Ecto neural progenitor cell (in vitro differentiated cells): ENCODE results near the gene CCR5AS.

Experiments
- DNase-seq: peaks from one replicate; pipeline ENCODE4 v3.0.0-alpha.2; 2018; ENCODE audit warnings: low spot score

CCR5AS gene

GRCh38 chr3:46378426-46378942, 28.4 kb downstream of the CCR5AS start:
- peak; percentile 70 for DNase-seq

GRCh38 chr3:46375814-46376213, 31.1 kb downstream of the CCR5AS start:
- no peak for DNase-seq

DNA sequence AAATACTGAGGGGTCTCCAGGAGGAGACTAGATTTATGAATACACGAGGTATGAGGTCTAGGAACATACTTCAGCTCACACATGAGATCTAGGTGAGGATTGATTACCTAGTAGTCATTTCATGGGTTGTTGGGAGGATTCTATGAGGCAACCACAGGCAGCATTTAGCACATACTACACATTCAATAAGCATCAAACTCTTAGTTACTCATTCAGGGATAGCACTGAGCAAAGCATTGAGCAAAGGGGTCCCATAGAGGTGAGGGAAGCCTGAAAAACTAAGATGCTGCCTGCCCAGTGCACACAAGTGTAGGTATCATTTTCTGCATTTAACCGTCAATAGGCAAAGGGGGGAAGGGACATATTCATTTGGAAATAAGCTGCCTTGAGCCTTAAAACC, 31.6 kb downstream of the CCR5AS start:
- no peak for DNase-seq

DNA sequence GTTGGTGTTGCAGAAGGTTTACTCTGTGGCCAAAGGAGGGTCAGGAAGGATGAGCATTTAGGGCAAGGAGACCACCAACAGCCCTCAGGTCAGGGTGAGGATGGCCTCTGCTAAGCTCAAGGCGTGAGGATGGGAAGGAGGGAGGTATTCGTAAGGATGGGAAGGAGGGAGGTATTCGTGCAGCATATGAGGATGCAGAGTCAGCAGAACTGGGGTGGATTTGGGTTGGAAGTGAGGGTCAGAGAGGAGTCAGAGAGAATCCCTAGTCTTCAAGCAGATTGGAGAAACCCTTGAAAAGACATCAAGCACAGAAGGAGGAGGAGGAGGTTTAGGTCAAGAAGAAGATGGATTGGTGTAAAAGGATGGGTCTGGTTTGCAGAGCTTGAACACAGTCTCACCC, 32.1 kb downstream of the CCR5AS start:
- DNase-seq = no peak

DNA sequence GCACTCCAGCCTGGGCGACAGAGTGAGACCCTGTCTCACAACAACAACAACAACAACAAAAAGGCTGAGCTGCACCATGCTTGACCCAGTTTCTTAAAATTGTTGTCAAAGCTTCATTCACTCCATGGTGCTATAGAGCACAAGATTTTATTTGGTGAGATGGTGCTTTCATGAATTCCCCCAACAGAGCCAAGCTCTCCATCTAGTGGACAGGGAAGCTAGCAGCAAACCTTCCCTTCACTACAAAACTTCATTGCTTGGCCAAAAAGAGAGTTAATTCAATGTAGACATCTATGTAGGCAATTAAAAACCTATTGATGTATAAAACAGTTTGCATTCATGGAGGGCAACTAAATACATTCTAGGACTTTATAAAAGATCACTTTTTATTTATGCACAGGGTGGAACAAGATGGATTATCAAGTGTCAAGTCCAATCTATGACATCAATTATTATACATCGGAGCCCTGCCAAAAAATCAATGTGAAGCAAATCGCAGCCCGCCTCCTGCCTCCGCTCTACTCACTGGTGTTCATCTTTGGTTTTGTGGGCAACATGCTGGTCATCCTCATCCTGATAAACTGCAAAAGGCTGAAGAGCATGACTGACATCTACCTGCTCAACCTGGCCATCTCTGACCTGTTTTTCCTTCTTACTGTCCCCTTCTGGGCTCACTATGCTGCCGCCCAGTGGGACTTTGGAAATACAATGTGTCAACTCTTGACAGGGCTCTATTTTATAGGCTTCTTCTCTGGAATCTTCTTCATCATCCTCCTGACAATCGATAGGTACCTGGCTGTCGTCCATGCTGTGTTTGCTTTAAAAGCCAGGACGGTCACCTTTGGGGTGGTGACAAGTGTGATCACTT, 34.1 kb downstream of the CCR5AS start:
- DNase-seq = no peak

DNA sequence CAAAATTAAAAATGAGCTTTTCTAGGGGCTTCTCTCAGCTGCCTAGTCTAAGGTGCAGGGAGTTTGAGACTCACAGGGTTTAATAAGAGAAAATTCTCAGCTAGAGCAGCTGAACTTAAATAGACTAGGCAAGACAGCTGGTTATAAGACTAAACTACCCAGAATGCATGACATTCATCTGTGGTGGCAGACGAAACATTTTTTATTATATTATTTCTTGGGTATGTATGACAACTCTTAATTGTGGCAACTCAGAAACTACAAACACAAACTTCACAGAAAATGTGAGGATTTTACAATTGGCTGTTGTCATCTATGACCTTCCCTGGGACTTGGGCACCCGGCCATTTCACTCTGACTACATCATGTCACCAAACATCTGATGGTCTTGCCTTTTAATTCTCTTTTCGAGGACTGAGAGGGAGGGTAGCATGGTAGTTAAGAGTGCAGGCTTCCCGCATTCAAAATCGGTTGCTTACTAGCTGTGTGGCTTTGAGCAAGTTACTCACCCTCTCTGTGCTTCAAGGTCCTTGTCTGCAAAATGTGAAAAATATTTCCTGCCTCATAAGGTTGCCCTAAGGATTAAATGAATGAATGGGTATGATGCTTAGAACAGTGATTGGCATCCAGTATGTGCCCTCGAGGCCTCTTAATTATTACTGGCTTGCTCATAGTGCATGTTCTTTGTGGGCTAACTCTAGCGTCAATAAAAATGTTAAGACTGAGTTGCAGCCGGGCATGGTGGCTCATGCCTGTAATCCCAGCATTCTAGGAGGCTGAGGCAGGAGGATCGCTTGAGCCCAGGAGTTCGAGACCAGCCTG, 35.1 kb downstream of the CCR5AS start:
- DNase-seq = no peak

GRCh38 chr3:46370839-46371518, 35.9 kb downstream of the CCR5AS start, which contains the start of gene CCR5:
Gene CCR5, plus strand, starts transcription at chr3:46370946. Its CDS starts 1,957 bp downstream, at chr3:46372903.
- DNase-seq = no peak

GRCh38 chr3:46369675-46370132, 37.2 kb downstream of the CCR5AS start:
- no peak for DNase-seq

GRCh38 chr3:46369151-46369550, 37.7 kb downstream of the CCR5AS start:
- no peak for DNase-seq

- peak; percentile 60 for DNase-seq
These were observed 38.3 kb downstream of the CCR5AS start for GRCh38 chr3:46368569-46368968.

DNA sequence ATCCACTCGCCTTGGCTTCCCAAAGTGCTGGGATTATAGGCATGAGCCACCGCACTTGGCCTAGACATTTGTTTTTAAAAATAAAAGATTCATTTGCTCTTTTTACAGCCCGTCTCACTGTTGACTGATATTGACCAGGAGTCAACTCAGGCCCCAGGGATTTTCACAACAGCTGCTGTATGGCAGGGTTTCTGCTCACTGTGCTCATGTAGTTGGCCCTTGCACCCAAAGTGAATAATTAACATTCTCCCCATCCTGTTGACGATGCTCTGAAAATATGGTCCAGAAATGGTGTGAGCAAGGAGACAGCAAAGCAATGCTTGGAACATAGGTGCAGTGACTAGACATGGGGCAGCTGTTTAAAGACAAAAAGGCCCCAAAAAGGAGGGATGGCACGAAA, 39.1 kb downstream of the CCR5AS start:
- DNase-seq = peak; percentile 7

DNA sequence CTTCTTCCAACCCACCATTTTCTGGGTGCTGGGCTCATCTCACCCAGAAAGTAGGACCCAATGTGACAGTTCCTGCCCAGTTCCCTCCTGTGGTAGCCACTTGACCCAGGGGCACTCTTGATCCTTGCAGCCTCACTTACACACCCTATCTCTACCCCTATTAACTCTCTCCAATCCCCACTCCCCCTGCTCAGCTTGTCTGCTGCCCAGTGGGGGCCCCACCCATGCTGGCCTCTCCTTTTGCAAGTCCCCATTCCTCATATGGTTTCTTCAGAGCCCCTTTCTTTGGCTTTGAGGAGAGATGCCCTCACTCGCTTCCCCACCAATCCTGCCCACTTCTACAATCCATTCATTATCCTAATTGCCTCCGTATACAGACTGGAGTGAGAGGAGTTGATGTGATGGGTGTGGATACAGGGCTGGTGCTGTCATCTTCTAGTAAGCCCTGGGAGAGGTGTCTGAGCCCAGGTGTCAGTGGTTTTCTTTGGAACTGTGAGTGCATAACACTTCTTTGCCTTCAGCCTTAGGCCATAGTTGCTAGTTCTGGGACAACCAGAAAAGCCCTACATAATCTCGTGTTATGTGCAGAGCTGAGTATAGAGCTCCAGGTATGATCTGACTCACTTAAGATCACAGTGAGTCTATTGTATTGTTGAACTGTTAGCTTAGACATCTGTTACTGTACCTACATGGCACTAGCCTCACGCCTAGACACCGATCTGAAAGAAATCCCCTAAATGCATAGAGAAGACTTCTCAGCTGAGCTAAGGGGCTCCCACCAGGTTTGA, 40.9 kb downstream of the CCR5AS start:
- peak; percentile 34 for DNase-seq

DNA sequence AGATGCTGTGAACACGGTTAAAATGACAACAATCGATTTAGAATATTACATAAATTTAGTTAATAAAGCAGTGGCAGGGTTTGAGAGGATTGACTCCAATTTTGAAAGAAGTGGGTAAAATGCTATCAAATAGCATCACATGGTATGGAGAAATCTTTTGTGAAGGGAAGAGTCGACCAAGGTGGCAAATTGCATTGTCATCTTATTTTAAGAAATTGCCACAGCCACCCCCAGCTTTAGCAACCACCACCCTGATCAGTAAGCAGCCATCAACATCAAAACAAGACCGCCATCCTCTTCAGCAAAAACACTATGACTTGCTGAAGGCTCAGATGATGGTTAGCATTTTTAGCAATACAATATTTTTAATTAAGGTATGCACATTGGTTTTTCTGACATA, 41.8 kb downstream of the CCR5AS start:
- peak; percentile 3 for DNase-seq

DNA sequence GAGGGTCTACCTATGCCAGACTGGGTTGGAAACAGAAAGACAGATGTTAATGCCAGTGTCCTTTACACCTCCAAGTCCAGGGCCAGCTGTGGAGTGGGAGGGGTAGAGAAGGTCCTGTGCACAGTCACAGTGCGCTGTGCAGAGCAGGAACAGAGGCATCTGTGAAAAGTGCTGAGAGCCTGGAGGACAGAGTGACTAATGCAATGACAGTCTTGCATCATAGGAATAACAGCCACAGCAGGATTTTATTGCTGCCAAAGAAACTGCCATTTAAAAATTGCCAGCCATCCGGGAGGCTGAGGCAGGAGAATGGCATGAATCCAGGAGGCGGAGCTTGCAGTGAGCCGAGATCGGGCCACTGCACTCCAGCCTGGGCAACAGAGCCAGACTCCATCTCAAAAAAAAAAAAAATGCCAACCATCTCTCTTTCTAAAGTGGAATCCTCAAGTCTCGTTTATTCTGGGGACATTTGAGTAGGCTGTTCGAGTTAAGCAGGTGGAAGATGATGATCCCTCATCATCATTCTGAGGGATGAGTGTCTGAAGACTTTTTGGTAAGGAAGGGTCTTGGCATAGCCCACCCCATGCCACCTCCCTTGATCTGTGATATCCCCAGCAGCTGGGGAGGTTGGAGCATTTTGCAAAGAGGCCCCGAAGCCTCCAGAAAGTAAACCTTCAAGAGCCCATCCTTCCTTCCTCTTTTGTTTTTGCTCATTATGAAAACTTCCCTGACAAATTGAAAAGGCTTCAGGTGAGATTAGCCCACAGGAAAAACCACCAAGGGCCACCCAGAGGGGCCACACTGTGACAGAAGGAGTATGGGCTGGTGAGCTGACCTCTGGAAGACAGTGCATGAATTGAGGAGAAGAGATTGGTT, 45.2 kb downstream of the CCR5AS start:
- DNase-seq = peak; percentile 25

DNA sequence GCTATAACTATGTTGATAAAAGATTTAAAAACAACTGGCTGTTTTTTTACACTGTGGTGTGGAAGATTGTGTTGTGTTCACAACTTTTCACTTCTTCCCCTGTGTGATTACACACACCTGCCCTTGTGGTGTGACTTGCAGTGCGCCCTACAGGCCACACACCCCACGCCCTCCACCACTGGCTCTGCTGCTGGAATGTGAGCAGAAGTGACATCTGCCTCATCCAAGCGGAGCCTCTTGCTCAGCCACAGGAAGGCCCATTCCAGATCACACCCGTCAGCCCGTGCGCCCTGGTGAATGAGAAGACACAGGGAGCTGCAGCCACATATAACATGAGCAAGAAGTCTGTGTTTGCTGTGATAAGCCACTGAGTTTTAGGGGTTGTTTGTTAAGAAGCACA, 46.0 kb downstream of the CCR5AS start:
- DNase-seq = peak; percentile 37

GRCh38 chr3:46359733-46360493, 47.0 kb downstream of the CCR5AS start:
- DNase-seq = peak; percentile 42

DNA sequence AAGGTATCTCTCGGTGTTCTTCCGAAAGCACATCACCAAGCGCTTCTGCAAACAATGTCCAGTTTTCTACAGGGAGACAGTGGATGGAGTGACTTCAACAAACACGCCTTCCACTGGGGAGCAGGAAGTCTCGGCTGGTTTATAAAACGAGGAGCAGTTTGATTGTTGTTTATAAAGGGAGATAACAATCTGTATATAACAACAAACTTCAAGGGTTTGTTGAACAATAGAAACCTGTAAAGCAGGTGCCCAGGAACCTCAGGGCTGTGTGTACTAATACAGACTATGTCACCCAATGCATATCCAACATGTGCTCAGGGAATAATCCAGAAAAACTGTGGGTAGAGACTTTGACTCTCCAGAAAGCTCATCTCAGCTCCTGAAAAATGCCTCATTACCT, 48.4 kb downstream of the CCR5AS start:
- peak; percentile 7 for DNase-seq

GRCh38 chr3:46356909-46357308, 50.0 kb downstream of the CCR5AS start:
- DNase-seq = no peak

GRCh38 chr3:46356276-46356675, 50.6 kb downstream of the CCR5AS start:
- no peak for DNase-seq

DNA sequence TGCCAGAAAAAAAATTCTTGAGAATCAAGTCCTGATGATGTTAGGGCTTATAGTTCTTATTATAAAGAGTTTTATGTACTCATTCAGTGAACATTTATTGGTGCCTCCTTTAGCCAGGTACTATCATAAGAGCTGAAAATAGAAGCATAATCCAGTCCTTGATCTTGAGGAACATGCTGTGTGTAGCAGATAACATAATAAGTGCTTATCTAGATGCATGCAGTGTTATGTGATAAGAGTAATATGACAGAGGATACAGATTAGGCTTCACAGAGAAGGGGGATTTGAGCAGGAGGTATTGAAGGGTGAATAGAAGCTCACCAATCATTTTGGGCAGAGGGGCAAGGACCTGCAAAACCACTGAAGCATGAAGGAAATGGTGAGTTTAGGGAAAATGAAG, 51.9 kb downstream of the CCR5AS start:
- DNase-seq = no peak
